Common myeloid progenitor, CD34-positive (primary cell): ENCODE data around the gene OXA1L.
"Not testable (repeated sequence)": the region's sequence is repeated elsewhere in the genome, so short reads cannot be mapped to it uniquely, and the experiment has no call there.

Experiments used
- CTCF ChIA-PET: fragments of 350-600 bp; sonication (Branson Sonifier 250); formaldehyde crosslinking; loops from one replicate; lab custom pipeline; 2021; ENCODE audit warnings: antibody characterized with exemption; lab: Charles Lee
- POLR2A ChIA-PET: fragments of 350-600 bp; sonication (Branson Sonifier 250); formaldehyde crosslinking; loops from one replicate; lab custom pipeline; 2021; ENCODE audit warnings: antibody characterized with exemption; lab: Charles Lee
- DNase-seq, 3 donors: peaks; one replicate each; pipeline versions ENCODE4 v3.0.0 to v3.0.0-alpha.2; 2013
- H3K27ac ChIP-seq, 2 experiments: 1 replicate in 1 of 2; 2 replicates in 1 of 2; pipeline ENCODE4 v1.7.0; 2013; ENCODE audit warnings: inconsistent platforms in 2 of 2, low read length in 2 of 2, mild to moderate bottlenecking in 2 of 2, low read depth in 1 of 2, moderate library complexity in 1 of 2; ENCODE audit not compliant: severe bottlenecking in 2 of 2, insufficient read depth in 1 of 2, poor library complexity in 1 of 2
- H3K27me3 ChIP-seq, 5 experiments: replicated peaks in 2 of 5; 1 replicate in 3 of 5; 2 replicates in 2 of 5; pipeline versions ENCODE4 v1.6.1 to v1.7.0; 2013; ENCODE audit warnings: low read length in 4 of 5, mild to moderate bottlenecking in 2 of 5, moderate library complexity in 2 of 5, inconsistent platforms in 1 of 5; ENCODE audit not compliant: insufficient read depth in 5 of 5, control insufficient read depth in 4 of 5
- H3K36me3 ChIP-seq, 4 experiments: 1 replicate in 2 of 4; 2 replicates in 2 of 4; pipeline versions ENCODE4 v1.6.1 to v1.7.0; 2013; ENCODE audit warnings: low read length in 3 of 4, control low read depth in 1 of 4, mild to moderate bottlenecking in 1 of 4; ENCODE audit not compliant: control insufficient read depth in 4 of 4, insufficient read depth in 4 of 4
- H3K4me1 ChIP-seq, 4 experiments: 1 replicate in 3 of 4; 2 replicates in 1 of 4; pipeline versions ENCODE4 v1.6.1 to v1.7.1; 2013; ENCODE audit warnings: low read length in 3 of 4, mild to moderate bottlenecking in 3 of 4, control low read depth in 1 of 4, inconsistent platforms in 1 of 4, moderate library complexity in 1 of 4; ENCODE audit not compliant: control insufficient read depth in 4 of 4, insufficient read depth in 4 of 4; ENCODE audit errors: control extremely low read depth in 1 of 4
- H3K4me3 ChIP-seq, 7 experiments: 1 replicate in 4 of 7; 2 replicates in 3 of 7; pipeline versions ENCODE4 v1.5.1 to v1.7.0; 2013; ENCODE audit warnings: mild to moderate bottlenecking in 7 of 7, low read length in 6 of 7, moderate library complexity in 6 of 7, inconsistent platforms in 2 of 7, low read depth in 2 of 7, control low read depth in 1 of 7; ENCODE audit not compliant: insufficient read depth in 4 of 7, control insufficient read depth in 1 of 7; ENCODE audit errors: extremely low read depth in 1 of 7
- H3K9me3 ChIP-seq, 5 experiments: 1 replicate in 4 of 5; 2 replicates in 1 of 5; pipeline versions ENCODE4 v1.6.1 to v1.7.1; 2013; ENCODE audit warnings: low read length in 4 of 5, mild to moderate bottlenecking in 2 of 5, inconsistent platforms in 1 of 5, low read depth in 1 of 5, moderate library complexity in 1 of 5; ENCODE audit not compliant: control insufficient read depth in 4 of 5, insufficient read depth in 2 of 5; ENCODE audit errors: control extremely low read depth in 1 of 5
- WGBS: methylation state at CpG from one replicate; pipeline ENCODE4 v1.1.5; 2013; ENCODE audit not compliant: insufficient coverage; 5-methylcytosine and 5-hydroxymethylcytosine counted together

Gene OXA1L

DNA sequence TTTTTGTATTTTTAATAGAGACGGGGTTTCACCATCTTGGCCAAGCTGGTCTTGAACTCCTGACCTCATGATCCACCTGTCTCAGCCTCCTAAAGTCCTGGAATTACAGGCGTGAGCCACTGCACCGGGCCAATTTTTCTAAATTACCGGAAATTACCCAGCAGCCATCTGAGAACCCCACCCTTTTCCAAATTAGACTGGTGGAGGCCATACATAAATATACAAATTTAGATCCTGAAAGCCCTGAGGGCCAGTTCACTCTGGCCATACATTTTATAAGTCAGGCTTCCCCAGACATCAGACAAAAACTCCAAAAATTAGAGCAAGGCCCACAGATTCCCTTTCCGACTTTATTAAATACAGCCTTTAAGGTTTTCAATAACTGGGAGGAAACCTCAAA, 34.4 kb upstream of the OXA1L start:
- ChIA-PET CTCF (interaction anchor here (0.5 kb wide), 1 partner anchor 107 kb away, joined by 3 read pairs; no protein-coding TSS in a partner anchor), POLR2A (interaction anchor here (1.0 kb wide), 1 partner anchor 9 kb away, joined by 3 read pairs; no protein-coding TSS in a partner anchor)
- not testable (repeated sequence) for DNase-seq, H3K36me3 ChIP-seq, H3K4me3 ChIP-seq, H3K27ac ChIP-seq, H3K4me1 ChIP-seq, H3K9me3 ChIP-seq, H3K27me3 ChIP-seq
- 77% methylated on average over 4 of the region's 5 CpGs for WGBS

DNA sequence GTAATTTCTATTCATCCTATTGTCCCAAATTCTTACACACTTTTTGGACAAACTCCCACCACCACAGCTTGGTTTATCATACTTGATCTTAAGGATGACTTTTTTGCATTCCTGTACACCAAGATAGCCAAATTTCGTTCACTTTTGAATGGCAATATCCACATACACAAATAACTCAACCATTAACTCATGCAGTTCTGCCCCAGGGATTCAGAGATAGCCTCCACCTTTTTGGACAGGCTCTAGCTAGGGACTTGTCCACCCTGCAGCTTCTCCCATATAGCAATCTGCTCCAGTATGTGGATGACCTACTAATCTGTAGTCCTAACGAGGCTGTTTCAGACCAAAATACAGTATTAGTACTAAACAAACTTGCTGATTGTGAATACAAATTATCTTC, 32.7 kb upstream of the OXA1L start:
- no peak for DNase-seq
- no peak overlapping the region for H3K4me3 ChIP-seq
- 100% methylated on average over 2 of the region's 2 CpGs for WGBS
- POLR2A ChIA-PET, result no interaction called here
- H3K4me1 ChIP-seq, result no peaks in the 10 kb centered on the region
- no peaks in the 10 kb centered on the region for H3K9me3 ChIP-seq
- no peak overlapping the region for H3K27ac ChIP-seq
- CTCF ChIA-PET, result no interaction called here
- peaks cover 0 to 2% (median 1%) of the 10 kb centered on the region in 5 experiments for H3K27me3 ChIP-seq
- H3K36me3 ChIP-seq, result no peaks in the 10 kb centered on the region

DNA sequence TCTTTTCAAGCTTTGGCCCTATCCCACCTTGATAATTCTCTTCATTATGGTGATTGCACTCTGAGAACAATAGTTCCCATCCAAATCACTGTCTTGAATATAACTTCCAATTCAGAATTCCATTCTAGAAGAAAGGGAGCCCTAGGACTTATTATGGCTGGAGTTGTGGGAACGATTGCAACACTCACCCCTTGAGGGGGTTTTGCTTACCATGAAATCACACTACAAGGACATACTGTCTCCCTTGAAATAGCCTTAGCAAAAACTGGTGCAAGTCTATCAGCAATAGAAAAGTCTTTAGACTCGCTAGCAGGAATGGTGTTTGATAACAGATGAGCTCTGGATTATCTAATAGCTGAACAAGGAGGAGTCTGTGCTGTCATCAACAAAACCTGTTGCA, 31.4 kb upstream of the OXA1L start:
- no CpG with 5 or more reads among the region's 2 CpGs for WGBS
- no peak for DNase-seq
- peaks cover 0 to 5% (median 4%) of the 10 kb centered on the region in 4 experiments for H3K4me1 ChIP-seq
- H3K27ac ChIP-seq, result no peak overlapping the region
- H3K36me3 ChIP-seq, result no peaks in the 10 kb centered on the region
- peaks cover 0 to 2% (median 1%) of the 10 kb centered on the region in 5 experiments for H3K27me3 ChIP-seq
- ChIA-PET CTCF (interaction anchor here (0.7 to 1.5 kb wide), 2 partner anchors 25 to 119 kb away, joined by 3 read pairs; no protein-coding TSS in a partner anchor), POLR2A (no interaction called here)
- no peaks in the 10 kb centered on the region for H3K9me3 ChIP-seq
- no peak overlapping the region for H3K4me3 ChIP-seq

DNA sequence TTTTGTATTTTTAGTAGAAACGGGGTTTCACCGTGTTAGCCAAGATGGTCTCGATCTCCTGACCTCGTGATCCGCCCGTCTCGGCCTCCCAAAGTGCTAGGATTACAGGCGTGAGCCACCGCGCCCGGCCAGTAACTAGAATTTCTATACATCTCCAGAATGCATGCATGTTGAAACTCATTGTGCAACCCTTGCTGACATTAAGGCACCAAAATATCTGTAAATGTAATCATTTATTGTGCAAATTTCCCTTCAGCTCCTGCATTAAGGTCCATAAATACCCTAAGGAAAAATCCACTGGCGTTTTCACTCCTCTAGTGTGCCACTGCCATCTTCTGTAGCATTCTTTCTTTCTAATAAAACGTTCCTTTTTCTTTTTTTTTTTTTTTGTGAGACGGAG, 30.1 kb upstream of the OXA1L start:
- DNase-seq, POLR2A ChIA-PET, H3K27ac ChIP-seq, H3K4me1 ChIP-seq, CTCF ChIA-PET, H3K4me3 ChIP-seq, H3K27me3 ChIP-seq, H3K36me3 ChIP-seq, H3K9me3 ChIP-seq: not testable (repeated sequence)
- WGBS, result 93% methylated on average over 9 of the region's 14 CpGs

DNA sequence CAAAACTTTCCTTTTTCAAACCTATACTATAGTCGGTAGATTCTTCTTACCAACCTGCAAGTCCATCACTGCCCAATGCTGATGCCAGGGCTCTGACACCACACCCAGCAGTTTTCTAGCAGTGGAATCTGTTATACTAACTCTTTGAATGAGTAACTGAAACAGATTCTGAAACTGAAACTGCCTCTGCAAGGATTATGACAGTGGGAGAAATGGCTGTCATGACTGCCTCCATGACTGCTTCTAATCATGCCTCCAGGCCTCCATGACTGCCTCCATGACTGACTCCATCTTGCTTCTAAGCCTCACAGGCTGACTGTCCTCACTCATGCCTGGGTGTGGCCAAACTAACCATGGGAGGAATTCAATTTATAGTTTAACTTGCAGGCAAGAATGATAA, 29.4 kb upstream of the OXA1L start:
- Histone ChIP-seq H3K4me3 (no peak overlapping the region), H3K4me1 (peaks cover 0 to 5% (median 4%) of the 10 kb centered on the region in 4 experiments), H3K27me3 (peaks cover 0 to 2% (median 0%) of the 10 kb centered on the region in 5 experiments), H3K36me3 (no peaks in the 10 kb centered on the region), H3K9me3 (no peaks in the 10 kb centered on the region), H3K27ac (no peak overlapping the region)
- 100% methylated on average over 1 of the region's 1 CpG for WGBS
- CTCF ChIA-PET, result no interaction called here
- POLR2A ChIA-PET, result no interaction called here
- no peak for DNase-seq

DNA sequence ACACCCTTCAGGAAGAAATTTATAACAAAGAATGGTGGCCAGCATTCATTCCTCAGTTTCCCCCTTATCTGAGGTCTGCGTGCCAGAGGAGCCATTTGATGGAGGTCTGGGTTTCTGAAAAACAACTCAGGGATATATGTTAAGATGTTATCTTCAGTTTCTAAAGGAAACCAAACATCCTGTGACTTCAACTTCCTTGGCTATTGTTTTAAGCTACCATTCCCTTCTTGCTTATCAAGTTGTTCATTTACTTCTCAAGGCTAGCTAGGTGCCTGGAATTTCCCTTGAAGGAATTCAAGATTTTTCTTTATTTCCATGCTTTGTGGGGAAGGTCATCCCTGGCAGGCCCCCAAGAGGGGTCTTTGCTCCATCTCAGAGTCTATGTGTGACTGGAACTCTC, 27.1 kb upstream of the OXA1L start:
- Histone ChIP-seq H3K9me3 (no peaks in the 10 kb centered on the region), H3K4me3 (no peak overlapping the region), H3K27ac (no peak overlapping the region), H3K27me3 (no peaks in the 10 kb centered on the region), H3K36me3 (no peaks in the 10 kb centered on the region), H3K4me1 (peaks cover 0 to 5% (median 4%) of the 10 kb centered on the region in 4 experiments)
- no peak for DNase-seq
- POLR2A ChIA-PET, result no interaction called here
- CTCF ChIA-PET, result no interaction called here
- WGBS, result 33% methylated on average over 1 of the region's 1 CpG

DNA sequence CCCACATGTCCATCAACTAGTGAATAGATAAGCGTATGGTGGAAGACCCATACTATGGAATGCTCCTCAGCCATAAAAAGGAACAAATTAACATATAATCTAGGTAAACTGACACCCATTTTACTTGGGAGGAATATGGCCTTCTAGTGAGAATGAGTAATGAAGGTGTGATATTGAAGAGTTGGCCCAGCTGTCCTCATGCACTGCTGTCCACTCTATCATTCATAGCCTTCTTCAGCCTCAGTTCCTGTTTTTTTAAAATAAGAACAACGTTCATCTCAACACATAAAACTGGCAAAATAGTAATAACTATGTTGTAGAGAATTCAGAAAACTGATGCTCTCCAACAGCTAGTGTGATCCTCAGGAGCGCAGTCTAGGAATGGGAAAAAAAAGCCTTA, 26.5 kb upstream of the OXA1L start:
- H3K27me3 ChIP-seq, result no peaks in the 10 kb centered on the region
- H3K4me1 ChIP-seq, result peaks cover 0 to 5% (median 4%) of the 10 kb centered on the region in 4 experiments
- no peaks in the 10 kb centered on the region for H3K9me3 ChIP-seq
- H3K4me3 ChIP-seq, result no peak overlapping the region
- no peak for DNase-seq
- no peaks in the 10 kb centered on the region for H3K36me3 ChIP-seq
- WGBS, result no CpG with 5 or more reads among the region's 3 CpGs
- ChIA-PET CTCF (no interaction called here), POLR2A (no interaction called here)
- no peak overlapping the region for H3K27ac ChIP-seq
